IPS-18a (cell line): ENCODE data around the gene KCNJ10.

ENCODE experiments used
- H3K27ac ChIP-seq: one replicate; pipeline ENCODE4 v1.5.1; 2013; ENCODE audit warnings: low read length
- H3K27me3 ChIP-seq: one replicate; pipeline ENCODE4 v1.6.1; 2013; ENCODE audit warnings: mild to moderate bottlenecking, low read length; ENCODE audit not compliant: control insufficient read depth, insufficient read depth
- H3K36me3 ChIP-seq: one replicate; pipeline ENCODE4 v1.6.1; 2013; ENCODE audit warnings: low read depth, low read length; ENCODE audit not compliant: control insufficient read depth
- H3K4me1 ChIP-seq: one replicate; pipeline ENCODE4 v1.6.1; 2013; ENCODE audit warnings: low read depth, low read length; ENCODE audit not compliant: control insufficient read depth
- H3K4me3 ChIP-seq: one replicate; pipeline ENCODE4 v1.5.1; 2013; ENCODE audit warnings: low read length
- H3K9ac ChIP-seq: one replicate; pipeline ENCODE4 v1.6.1; 2013; ENCODE audit warnings: mild to moderate bottlenecking, low read length, moderate library complexity
- H3K9me3 ChIP-seq: one replicate; pipeline ENCODE4 v1.6.1; 2013; ENCODE audit warnings: low read depth, low read length; ENCODE audit not compliant: control insufficient read depth

KCNJ10 gene

GRCh38 chr1:160030657-160031364 lies 39.1 kb downstream of the KCNJ10 start:
- Histone ChIP-seq H3K9me3 (no peaks in the 10 kb centered on the region), H3K4me1 (peaks cover 14% of the 10 kb centered on the region), H3K27me3 (peaks cover 16% of the 10 kb centered on the region), H3K9ac (peak overlapping the region; percentile 76), H3K4me3 (peak overlapping the region; percentile 87), H3K36me3 (no peaks in the 10 kb centered on the region), H3K27ac (no peak overlapping the region)

DNA sequence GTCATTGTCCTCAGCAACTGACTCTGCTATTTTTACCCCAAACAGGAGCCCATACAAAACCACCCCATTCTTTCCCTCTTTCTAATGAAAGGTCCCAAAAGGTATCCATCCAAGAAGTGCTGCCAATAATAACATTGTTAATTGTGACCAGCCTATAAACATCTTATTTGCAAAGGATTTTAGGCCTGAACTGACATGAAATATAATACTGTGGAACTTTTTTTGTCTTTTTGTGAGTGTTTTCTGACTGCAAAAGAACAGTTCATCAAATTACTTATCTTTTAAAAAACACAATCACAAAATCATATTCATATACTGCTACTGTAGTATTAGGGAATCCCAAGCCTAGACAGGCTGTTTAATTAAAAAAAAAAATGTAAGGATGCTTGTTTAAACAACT lies 41.5 kb downstream of the KCNJ10 start:
- peaks cover 11% of the 10 kb centered on the region for H3K27me3 ChIP-seq
- H3K4me3 ChIP-seq: no peak overlapping the region
- H3K36me3 ChIP-seq: no peaks in the 10 kb centered on the region
- no peak overlapping the region for H3K27ac ChIP-seq
- H3K9ac ChIP-seq: no peak overlapping the region
- H3K9me3 ChIP-seq: no peaks in the 10 kb centered on the region
- H3K4me1 ChIP-seq: peaks cover 14% of the 10 kb centered on the region

- H3K9ac ChIP-seq: no peak overlapping the region
- H3K4me1 ChIP-seq: peaks cover 6% of the 10 kb centered on the region
- H3K4me3 ChIP-seq: no peak overlapping the region
- no peak overlapping the region for H3K27ac ChIP-seq
- no peaks in the 10 kb centered on the region for H3K36me3 ChIP-seq
- H3K9me3 ChIP-seq: no peaks in the 10 kb centered on the region
- H3K27me3 ChIP-seq: no peaks in the 10 kb centered on the region
These were observed 44.6 kb downstream of the KCNJ10 start for GRCh38 chr1:160025314-160025713.

DNA sequence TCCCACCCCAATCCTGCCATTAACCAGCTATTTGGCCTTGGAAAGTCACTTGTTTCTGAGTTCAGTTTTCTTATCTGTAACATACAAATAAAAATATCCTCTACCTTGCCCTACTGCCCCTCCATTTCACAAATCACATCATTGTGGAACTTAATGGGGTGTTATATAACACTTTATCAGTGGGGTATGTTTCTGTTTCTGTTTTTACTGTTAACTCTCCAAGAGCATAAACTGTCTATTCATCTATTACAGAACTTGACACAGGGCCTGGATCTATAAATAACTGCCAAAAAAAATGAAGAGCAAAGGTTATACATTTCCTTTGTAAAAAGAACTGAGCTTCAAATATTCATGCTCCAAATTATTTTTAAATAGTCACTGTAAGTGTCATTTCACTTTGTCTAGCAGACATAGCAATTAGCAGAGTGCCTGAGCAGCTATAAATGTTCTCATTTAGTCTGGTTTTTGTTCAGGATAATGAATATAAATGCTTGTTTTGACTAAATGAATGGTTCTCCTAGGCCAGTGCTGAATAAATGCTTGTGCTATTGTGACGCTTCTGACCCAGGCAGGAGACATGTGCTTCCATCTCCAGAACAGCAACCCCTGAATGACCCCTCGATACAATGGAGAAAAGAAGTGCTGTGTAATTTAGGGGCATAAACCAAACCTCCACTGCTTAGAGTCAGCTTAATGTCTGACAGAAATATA lies 45.6 kb downstream of the KCNJ10 start:
- Histone ChIP-seq H3K9me3 (no peaks in the 10 kb centered on the region), H3K27me3 (no peaks in the 10 kb centered on the region), H3K9ac (no peak overlapping the region), H3K27ac (no peak overlapping the region), H3K36me3 (no peaks in the 10 kb centered on the region), H3K4me3 (no peak overlapping the region), H3K4me1 (no peaks in the 10 kb centered on the region)

DNA sequence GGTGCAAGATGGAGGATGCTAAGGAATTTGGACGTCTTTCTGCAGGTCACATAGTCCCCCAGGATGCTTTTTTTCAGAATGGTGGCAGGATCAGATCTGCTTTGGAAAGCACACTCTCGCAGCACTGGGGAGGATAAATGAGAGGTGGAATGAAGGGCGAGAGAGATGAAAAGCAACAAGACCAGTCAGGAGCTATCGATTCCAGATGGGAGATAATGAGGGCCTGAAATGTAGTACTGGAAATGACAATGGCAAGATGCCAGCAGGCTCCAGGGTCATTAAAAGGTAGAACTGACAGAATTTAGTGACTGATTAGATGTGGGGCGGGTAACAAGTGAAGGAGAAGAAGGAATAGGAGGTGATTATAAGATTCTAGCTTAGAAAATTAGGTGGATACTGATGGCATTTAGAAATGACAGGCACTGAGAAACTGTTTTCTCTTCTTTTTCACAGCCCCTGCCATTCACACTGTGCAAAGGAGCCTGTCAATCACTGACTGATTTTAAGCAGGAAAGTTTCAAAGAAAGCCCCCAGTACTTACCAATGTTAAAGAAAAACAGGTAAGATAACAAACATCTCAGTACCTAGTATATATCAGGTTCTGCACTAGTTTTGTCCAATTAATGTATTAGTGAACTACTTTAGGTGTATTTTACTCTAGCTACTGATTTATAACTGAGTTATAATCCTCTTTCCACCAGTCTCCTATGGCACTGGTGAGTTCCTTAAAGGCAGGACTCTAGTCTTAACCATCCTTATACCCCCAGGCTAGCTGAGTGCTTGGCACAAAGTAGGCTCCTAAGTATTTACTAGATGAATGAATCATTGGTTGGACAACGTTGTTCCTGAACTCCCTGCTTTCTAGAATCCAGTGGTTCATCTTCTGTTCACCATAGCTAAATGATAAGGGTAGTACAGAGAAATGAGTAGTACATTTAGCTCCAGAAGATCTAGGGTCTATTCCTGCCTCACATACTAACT lies 47.3 kb downstream of the KCNJ10 start:
- Histone ChIP-seq H3K4me3 (no peak overlapping the region), H3K27ac (no peak overlapping the region), H3K9ac (no peak overlapping the region), H3K36me3 (no peaks in the 10 kb centered on the region), H3K4me1 (no peaks in the 10 kb centered on the region), H3K27me3 (no peaks in the 10 kb centered on the region), H3K9me3 (no peaks in the 10 kb centered on the region)

GRCh38 chr1:160021376-160022074 lies 48.4 kb downstream of the KCNJ10 start:
- H3K36me3 ChIP-seq: no peaks in the 10 kb centered on the region
- no peaks in the 10 kb centered on the region for H3K27me3 ChIP-seq
- no peaks in the 10 kb centered on the region for H3K4me1 ChIP-seq
- H3K9ac ChIP-seq: no peak overlapping the region
- H3K4me3 ChIP-seq: no peak overlapping the region
- H3K27ac ChIP-seq: no peak overlapping the region
- no peaks in the 10 kb centered on the region for H3K9me3 ChIP-seq

GRCh38 chr1:160020196-160020595 lies 49.8 kb downstream of the KCNJ10 start:
- Histone ChIP-seq H3K4me1 (no peaks in the 10 kb centered on the region), H3K9ac (no peak overlapping the region), H3K9me3 (no peaks in the 10 kb centered on the region), H3K36me3 (no peaks in the 10 kb centered on the region), H3K27me3 (no peaks in the 10 kb centered on the region), H3K4me3 (no peak overlapping the region), H3K27ac (no peak overlapping the region)

DNA sequence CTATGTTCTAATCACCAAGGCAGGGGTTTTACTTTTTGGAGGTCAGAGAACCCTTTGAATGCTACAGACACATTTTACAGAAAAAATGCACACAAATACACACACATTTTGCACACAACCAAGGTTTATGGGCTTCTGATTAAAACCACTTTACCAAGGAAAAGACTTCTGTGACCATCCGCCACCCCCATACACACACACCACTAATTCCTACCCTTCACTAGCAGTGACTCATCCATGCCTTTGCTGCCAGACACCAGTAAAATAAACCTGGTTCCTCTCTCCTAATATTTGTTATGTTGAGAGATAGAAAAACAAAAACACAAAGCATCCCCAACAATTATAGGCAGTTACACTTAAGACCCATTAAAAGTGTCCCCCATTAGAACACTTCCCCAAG lies 51.1 kb downstream of the KCNJ10 start:
- Histone ChIP-seq H3K9me3 (no peaks in the 10 kb centered on the region), H3K36me3 (no peaks in the 10 kb centered on the region), H3K27me3 (no peaks in the 10 kb centered on the region), H3K4me1 (no peaks in the 10 kb centered on the region), H3K4me3 (no peak overlapping the region), H3K27ac (no peak overlapping the region), H3K9ac (no peak overlapping the region)

- no peaks in the 10 kb centered on the region for H3K4me1 ChIP-seq
- H3K27ac ChIP-seq: no peak overlapping the region
- no peak overlapping the region for H3K4me3 ChIP-seq
- H3K9me3 ChIP-seq: no peaks in the 10 kb centered on the region
- H3K27me3 ChIP-seq: no peaks in the 10 kb centered on the region
- H3K36me3 ChIP-seq: no peaks in the 10 kb centered on the region
- no peak overlapping the region for H3K9ac ChIP-seq
These were observed 51.6 kb downstream of the KCNJ10 start for GRCh38 chr1:160018347-160018746.

DNA sequence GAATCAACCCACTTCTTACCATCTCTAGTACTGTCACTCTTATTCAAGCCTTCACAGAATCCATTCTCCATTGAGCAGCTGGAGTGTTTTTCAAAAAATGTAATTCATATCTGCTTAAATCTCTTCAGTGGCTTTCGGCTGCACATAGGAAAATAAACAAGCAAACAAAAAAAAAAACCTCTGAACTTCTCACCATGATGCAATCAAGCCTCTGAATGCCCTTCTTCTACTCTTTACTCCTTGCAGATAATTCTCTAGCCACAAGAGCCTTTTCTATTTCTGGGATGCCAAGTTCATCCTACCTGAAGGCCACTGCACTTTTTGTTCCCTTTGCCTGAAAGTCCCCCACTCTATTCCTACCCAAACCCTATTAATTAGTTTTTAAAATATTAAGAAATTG lies 52.4 kb downstream of the KCNJ10 start:
- H3K36me3 ChIP-seq: no peaks in the 10 kb centered on the region
- H3K27me3 ChIP-seq: no peaks in the 10 kb centered on the region
- H3K4me3 ChIP-seq: no peak overlapping the region
- no peaks in the 10 kb centered on the region for H3K4me1 ChIP-seq
- no peak overlapping the region for H3K27ac ChIP-seq
- H3K9ac ChIP-seq: no peak overlapping the region
- no peaks in the 10 kb centered on the region for H3K9me3 ChIP-seq

DNA sequence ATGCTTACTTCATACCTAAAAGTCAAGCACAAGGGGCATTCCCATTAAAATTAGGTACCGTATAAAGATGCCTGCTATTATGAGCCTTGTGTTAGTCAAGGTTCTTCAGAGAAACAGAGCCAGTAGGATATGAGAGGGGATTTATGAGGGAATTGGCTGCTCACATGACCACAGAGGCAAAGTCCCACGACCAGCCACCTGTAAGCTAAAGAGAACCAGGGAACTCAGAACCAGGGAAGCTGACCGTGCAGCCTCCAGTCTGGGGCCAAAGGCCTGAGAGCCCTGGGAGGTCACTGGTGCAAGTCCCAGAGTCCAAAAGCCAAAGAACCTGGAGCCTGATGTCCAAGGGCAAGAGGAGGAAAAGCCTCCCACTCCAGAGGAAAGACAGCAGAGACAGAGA lies 58.2 kb downstream of the KCNJ10 start:
- no peaks in the 10 kb centered on the region for H3K4me1 ChIP-seq
- no peak overlapping the region for H3K4me3 ChIP-seq
- no peak overlapping the region for H3K9ac ChIP-seq
- H3K27me3 ChIP-seq: no peaks in the 10 kb centered on the region
- no peaks in the 10 kb centered on the region for H3K9me3 ChIP-seq
- H3K36me3 ChIP-seq: no peaks in the 10 kb centered on the region
- no peak overlapping the region for H3K27ac ChIP-seq
